NCI-H2081 (cell line): ENCODE results near the gene NNMT.

Source experiments
- DNase-seq, 2 experiments: peaks; one replicate each; lab custom pipeline; 2025; lab: John Stamatoyannopoulos, UW

Gene NNMT

GRCh38 chr11:114263513-114264170, 32.6 kb upstream of the NNMT start:
- no peak for DNase-seq

GRCh38 chr11:114264381-114264780, 31.8 kb upstream of the NNMT start:
- no peak for DNase-seq

- DNase-seq, result no peak
Measured at GRCh38 chr11:114265122-114265878, 30.9 kb upstream of the NNMT start.

GRCh38 chr11:114269498-114269897, 26.7 kb upstream of the NNMT start:
- DNase-seq, result no peak

GRCh38 chr11:114270531-114271270, 25.5 kb upstream of the NNMT start:
- DNase-seq, result no peak

- DNase-seq, result no peak
Measured at GRCh38 chr11:114271316-114271715, 24.9 kb upstream of the NNMT start.

GRCh38 chr11:114272311-114272710, 23.9 kb upstream of the NNMT start:
- DNase-seq, result no peak

GRCh38 chr11:114273071-114273470, 23.1 kb upstream of the NNMT start:
- DNase-seq, result no peak

GRCh38 chr11:114273890-114274635, 22.1 kb upstream of the NNMT start:
- DNase-seq, result no peak

- DNase-seq, result no peak
Measured at GRCh38 chr11:114274637-114275036, 21.6 kb upstream of the NNMT start.

GRCh38 chr11:114275280-114275679, 20.9 kb upstream of the NNMT start:
- DNase-seq, result no peak

GRCh38 chr11:114276077-114276476, 20.1 kb upstream of the NNMT start:
- DNase-seq, result no peak

- no peak for DNase-seq
Measured at GRCh38 chr11:114277637-114278341, 18.4 kb upstream of the NNMT start.

GRCh38 chr11:114278342-114279065, 17.7 kb upstream of the NNMT start:
- no peak for DNase-seq

- no peak for DNase-seq
Measured at GRCh38 chr11:114279792-114280546, 16.2 kb upstream of the NNMT start.

- peak; percentile 88 to 90 for DNase-seq
Measured at GRCh38 chr11:114280696-114281095, 15.5 kb upstream of the NNMT start.

GRCh38 chr11:114281388-114281956, 14.7 kb upstream of the NNMT start:
- DNase-seq, result no peak

GRCh38 chr11:114282488-114282887, 13.7 kb upstream of the NNMT start:
- no peak for DNase-seq

- no peak for DNase-seq
Measured at GRCh38 chr11:114283422-114283821, 12.8 kb upstream of the NNMT start.

- DNase-seq, result peak; percentile 36 to 91
Measured at GRCh38 chr11:114284021-114284420, 12.2 kb upstream of the NNMT start.
